Naive B cell (primary cell): ENCODE measurements around the gene TP53I11. TPM values are rescaled to one million over a fixed set of nuclear protein-coding genes. Genes with fewer than 3 reads are reported as not detected.
A peak's percentile ranks its signal among the peaks of the same experiment; 100 is the strongest.

ENCODE experiments used
- ATAC-seq, 2 donors: fragments of 150-1000 bp; cut with Tn5 transposase; 2 replicates each; pipeline ENCODE4 v1.10.0; 2021; ENCODE audit warnings: low read depth in 2 of 2, mild to moderate bottlenecking in 2 of 2, moderate library complexity in 2 of 2
- DNase-seq: peaks from one replicate; pipeline ENCODE4 v3.0.0; 2022
- H3K27ac Mint-ChIP-seq, 6 donors: one replicate each; pipeline ENCODE4 v1.8.0; 2020 to 2022; ENCODE audit warnings: mild to moderate bottlenecking in 6 of 6, mixed read lengths in 6 of 6, moderate library complexity in 5 of 6, inconsistent platforms in 2 of 6
- H3K27me3 Mint-ChIP-seq, 3 donors: one replicate each; pipeline ENCODE4 v1.8.0; 2021 to 2022; ENCODE audit warnings: mixed read lengths in 3 of 3, mild to moderate bottlenecking in 1 of 3
- H3K36me3 Mint-ChIP-seq, 2 donors: one replicate each; pipeline ENCODE4 v1.8.0; 2020 to 2022; ENCODE audit warnings: mixed read lengths in 2 of 2, inconsistent platforms in 1 of 2, mild to moderate bottlenecking in 1 of 2
- H3K4me1 Mint-ChIP-seq, 3 donors: one replicate each; pipeline ENCODE4 v1.8.0; 2020 to 2022; ENCODE audit warnings: mixed read lengths in 3 of 3, inconsistent platforms in 1 of 3, mild to moderate bottlenecking in 1 of 3, moderate library complexity in 1 of 3
- H3K4me3 Mint-ChIP-seq, 8 donors: one replicate each; pipeline ENCODE4 v1.8.0; 2020 to 2022; ENCODE audit warnings: mild to moderate bottlenecking in 8 of 8, mixed read lengths in 8 of 8, moderate library complexity in 8 of 8, inconsistent platforms in 2 of 8
- H3K9me3 Mint-ChIP-seq, 7 donors: one replicate each; pipeline ENCODE4 v1.8.0; 2020 to 2022; ENCODE audit warnings: mixed read lengths in 7 of 7, mild to moderate bottlenecking in 5 of 7, inconsistent platforms in 2 of 7, moderate library complexity in 1 of 7
- polyA plus RNA-seq, 6 donors: library from polyadenylated mRNA; unstranded; fragments of 300-500 nt; fragmentation: Illumina TruSeq; gene quantifications; one replicate each; pipeline ENCODE4 v1.2.3, GENCODE V29; 2021; ENCODE audit warnings: low read depth in 6 of 6

Gene TP53I11
- polyA plus RNA-seq, result 10 to 100 TPM; 29.7 to 68.5 (median 39.4) TPM

- Mint-ChIP-seq H3K36me3 (no peaks in the 10 kb centered on the region), H3K27me3 (no peaks in the 10 kb centered on the region), H3K4me1 (peaks cover 45 to 70% (median 59%) of the 10 kb centered on the region in 3 donors), H3K4me3 (peak within 1 kb of the TSS; percentile 88 to 96 (median 94)), H3K9me3 (no peaks in the 10 kb centered on the region), H3K27ac (peak within 1 kb of the TSS in 5 of 6 donors; percentile 81 to 97 (median 92))
- peak; percentile 73 to 74 for ATAC-seq
- DNase-seq, result peak; percentile 72
These were observed at the start of gene TP53I11 for GRCh38 chr11:44950625-44951476. Gene TP53I11 (minus strand): TSS chr11:44950883. CDS start chr11:44938335, 12,548 bp downstream.

- H3K9me3 Mint-ChIP-seq, result peaks cover 0 to 5% (median 0%) of the 10 kb centered on the region in 7 donors
- H3K4me3 Mint-ChIP-seq, result no peak overlapping the region
- no peak overlapping the region for H3K27ac Mint-ChIP-seq
- peaks cover 0 to 6% (median 0%) of the 10 kb centered on the region in 3 donors for H3K27me3 Mint-ChIP-seq
- no peaks in the 10 kb centered on the region for H3K36me3 Mint-ChIP-seq
- DNase-seq, result no peak
- peaks cover 0 to 6% (median 4%) of the 10 kb centered on the region in 3 donors for H3K4me1 Mint-ChIP-seq
- ATAC-seq, result no peak
These were observed 48.4 kb upstream of the TP53I11 start for GRCh38 chr11:44999068-44999467.

GRCh38 chr11:44998051-44998450 lies 47.4 kb upstream of the TP53I11 start:
- ATAC-seq, result no peak
- Mint-ChIP-seq H3K9me3 (peaks cover 0 to 5% (median 0%) of the 10 kb centered on the region in 7 donors), H3K36me3 (no peaks in the 10 kb centered on the region)

GRCh38 chr11:44997566-44997965 lies 46.9 kb upstream of the TP53I11 start:
- Mint-ChIP-seq H3K27me3 (peaks cover 0 to 6% (median 3%) of the 10 kb centered on the region in 3 donors), H3K4me3 (no peak overlapping the region), H3K36me3 (no peaks in the 10 kb centered on the region), H3K9me3 (peaks cover 0 to 5% (median 0%) of the 10 kb centered on the region in 7 donors), H3K27ac (peak overlapping the region in 1 of 6 donors; percentile 6), H3K4me1 (peaks cover 0 to 6% (median 4%) of the 10 kb centered on the region in 3 donors)
- ATAC-seq (no peak), DNase-seq (no peak)

More at GRCh38 chr11:44998051-44998450, 47.4 kb upstream of the TP53I11 start:
- no peak for DNase-seq
- Mint-ChIP-seq H3K27me3 (peaks cover 0 to 6% (median 0%) of the 10 kb centered on the region in 3 donors), H3K4me3 (no peak overlapping the region), H3K27ac (peak overlapping the region in 3 of 6 donors; percentile 6 to 84 (median 43)), H3K4me1 (peaks cover 0 to 6% (median 4%) of the 10 kb centered on the region in 3 donors)

- no peak for DNase-seq
- Mint-ChIP-seq H3K4me3 (no peak overlapping the region), H3K4me1 (peaks cover 0 to 2% (median 0%) of the 10 kb centered on the region in 3 donors), H3K36me3 (no peaks in the 10 kb centered on the region), H3K27ac (no peak overlapping the region), H3K9me3 (no peaks in the 10 kb centered on the region), H3K27me3 (peaks cover 0 to 6% (median 3%) of the 10 kb centered on the region in 3 donors)
- no peak for ATAC-seq
These were observed 44.1 kb upstream of the TP53I11 start for GRCh38 chr11:44994753-44995152.

- DNase-seq (no peak), ATAC-seq (no peak)
- H3K9me3 Mint-ChIP-seq, result no peaks in the 10 kb centered on the region
- peak overlapping the region in 2 of 6 donors; percentile 47 to 62 for H3K27ac Mint-ChIP-seq
- peak overlapping the region in 1 of 8 donors; percentile 15 for H3K4me3 Mint-ChIP-seq
- H3K4me1 Mint-ChIP-seq, result no peaks in the 10 kb centered on the region
- H3K27me3 Mint-ChIP-seq, result peaks cover 0 to 6% (median 3%) of the 10 kb centered on the region in 3 donors
- no peaks in the 10 kb centered on the region for H3K36me3 Mint-ChIP-seq
These were observed 43.5 kb upstream of the TP53I11 start for GRCh38 chr11:44993971-44994704.

- Mint-ChIP-seq H3K9me3 (no peaks in the 10 kb centered on the region), H3K4me3 (no peak overlapping the region), H3K36me3 (no peaks in the 10 kb centered on the region), H3K27ac (no peak overlapping the region), H3K4me1 (no peaks in the 10 kb centered on the region), H3K27me3 (peaks cover 0 to 14% (median 6%) of the 10 kb centered on the region in 3 donors)
- ATAC-seq (no peak), DNase-seq (no peak)
These were observed 42.1 kb upstream of the TP53I11 start for GRCh38 chr11:44992774-44993173.

- Mint-ChIP-seq H3K27me3 (peaks cover 0 to 19% (median 7%) of the 10 kb centered on the region in 3 donors), H3K36me3 (no peaks in the 10 kb centered on the region), H3K4me1 (peaks cover 0 to 2% (median 1%) of the 10 kb centered on the region in 3 donors), H3K9me3 (no peaks in the 10 kb centered on the region), H3K27ac (peak overlapping the region in 1 of 6 donors; percentile 71), H3K4me3 (no peak overlapping the region)
- DNase-seq (no peak), ATAC-seq (no peak)
These were observed 41.5 kb upstream of the TP53I11 start for GRCh38 chr11:44992181-44992582.

GRCh38 chr11:44990665-44991064 lies 40.0 kb upstream of the TP53I11 start:
- H3K4me3 Mint-ChIP-seq, result peak overlapping the region in 1 of 8 donors; percentile 18
- H3K27me3 Mint-ChIP-seq, result peaks cover 0 to 19% (median 7%) of the 10 kb centered on the region in 3 donors
- H3K27ac Mint-ChIP-seq, result peak overlapping the region in 2 of 6 donors; percentile 42 to 66
- H3K4me1 Mint-ChIP-seq, result peaks cover 0 to 7% (median 3%) of the 10 kb centered on the region in 3 donors
- DNase-seq (no peak), ATAC-seq (no peak)
- no peaks in the 10 kb centered on the region for H3K36me3 Mint-ChIP-seq
- no peaks in the 10 kb centered on the region for H3K9me3 Mint-ChIP-seq

- peak overlapping the region in 1 of 6 donors; percentile 66 for H3K27ac Mint-ChIP-seq
- ATAC-seq, result no peak
- no peaks in the 10 kb centered on the region for H3K9me3 Mint-ChIP-seq
- H3K4me1 Mint-ChIP-seq, result peaks cover 0 to 7% (median 3%) of the 10 kb centered on the region in 3 donors
- no peak for DNase-seq
- no peaks in the 10 kb centered on the region for H3K36me3 Mint-ChIP-seq
- no peak overlapping the region for H3K4me3 Mint-ChIP-seq
- H3K27me3 Mint-ChIP-seq, result peaks cover 0 to 19% (median 7%) of the 10 kb centered on the region in 3 donors
These were observed 39.3 kb upstream of the TP53I11 start for GRCh38 chr11:44989831-44990566.

- no peak for DNase-seq
- Mint-ChIP-seq H3K36me3 (no peaks in the 10 kb centered on the region), H3K27ac (peak overlapping the region in 1 of 6 donors; percentile 77), H3K4me3 (no peak overlapping the region), H3K9me3 (no peaks in the 10 kb centered on the region), H3K4me1 (peaks cover 0 to 7% (median 3%) of the 10 kb centered on the region in 3 donors), H3K27me3 (peaks cover 0 to 19% (median 7%) of the 10 kb centered on the region in 3 donors)
- no peak for ATAC-seq
These were observed 38.4 kb upstream of the TP53I11 start for GRCh38 chr11:44988981-44989635.

- no peak for ATAC-seq
- Mint-ChIP-seq H3K27me3 (peaks cover 0 to 19% (median 7%) of the 10 kb centered on the region in 3 donors), H3K4me3 (no peak overlapping the region), H3K4me1 (peaks cover 0 to 12% (median 3%) of the 10 kb centered on the region in 3 donors), H3K36me3 (no peaks in the 10 kb centered on the region), H3K9me3 (no peaks in the 10 kb centered on the region), H3K27ac (no peak overlapping the region)
- no peak for DNase-seq
These were observed 37.4 kb upstream of the TP53I11 start for GRCh38 chr11:44988111-44988510.
